Stimulated activated CD8-positive, alpha-beta memory T cell treated with anti-CD3 and anti-CD28 coated beads, Interleukin-7, amount 100 ng/mL, for 1 hour (primary cell): Measurements from ENCODE around the gene OR2T2.
"Not testable (repeated sequence)": the region's sequence is repeated elsewhere in the genome, so short reads cannot be mapped to it uniquely, and the experiment has no call there.

Experiments used
- DNase-seq, 2 donors: peaks; one replicate each; pipeline ENCODE4 v3.0.0-alpha.2; 2020; ENCODE audit warnings: low read depth in 2 of 2

The OR2T2 gene

GRCh38 chr1:248445399-248445798 lies at the start of gene OR2T2:
Gene OR2T2, plus strand, starts transcription at chr1:248445637. Its CDS starts 7,161 bp downstream, at chr1:248452798.
- DNase-seq = not testable (repeated sequence)

- no peak for DNase-seq
Observed at GRCh38 chr1:248402748-248403147, 42.7 kb upstream of the OR2T2 start, which contains the start of gene OR2T1. Gene OR2T1, plus strand, starts transcription at chr1:248403048. Its CDS starts 3,100 bp downstream, at chr1:248406148.

GRCh38 chr1:248404024-248404423 lies 41.4 kb upstream of the OR2T2 start:
- DNase-seq = no peak

- no peak for DNase-seq
Observed at GRCh38 chr1:248406721-248407692, 38.4 kb upstream of the OR2T2 start.

GRCh38 chr1:248416226-248416625 lies 29.2 kb upstream of the OR2T2 start:
- no peak for DNase-seq

GRCh38 chr1:248417854-248418253 lies 27.6 kb upstream of the OR2T2 start:
- DNase-seq = no peak

GRCh38 chr1:248421384-248421783 lies 24.1 kb upstream of the OR2T2 start:
- no peak for DNase-seq

- DNase-seq = not testable (repeated sequence)
Observed at GRCh38 chr1:248427526-248428191, 17.8 kb upstream of the OR2T2 start.

- DNase-seq = not testable (repeated sequence)
Observed at GRCh38 chr1:248428192-248428533, 17.3 kb upstream of the OR2T2 start.

GRCh38 chr1:248431683-248432082 lies 13.8 kb upstream of the OR2T2 start:
- not testable (repeated sequence) for DNase-seq

- DNase-seq = not testable (repeated sequence)
Observed at GRCh38 chr1:248432201-248432600, 13.2 kb upstream of the OR2T2 start.

- not testable (repeated sequence) for DNase-seq
Observed at GRCh38 chr1:248433811-248434415, 11.5 kb upstream of the OR2T2 start.

GRCh38 chr1:248434913-248435312 lies 10.5 kb upstream of the OR2T2 start:
- not testable (repeated sequence) for DNase-seq

GRCh38 chr1:248436303-248436702 lies 9.1 kb upstream of the OR2T2 start:
- DNase-seq = not testable (repeated sequence)

GRCh38 chr1:248438668-248439067 lies 6.8 kb upstream of the OR2T2 start:
- DNase-seq = not testable (repeated sequence)

GRCh38 chr1:248439283-248439682 lies 6.2 kb upstream of the OR2T2 start:
- DNase-seq = not testable (repeated sequence)

GRCh38 chr1:248442500-248443277 lies 2.7 kb upstream of the OR2T2 start:
- DNase-seq = not testable (repeated sequence)

- DNase-seq = not testable (repeated sequence)
Observed at GRCh38 chr1:248444603-248445002, 834 bp upstream of the OR2T2 start.

GRCh38 chr1:248448409-248449074 lies 3.1 kb downstream of the OR2T2 start:
- DNase-seq = not testable (repeated sequence)

- not testable (repeated sequence) for DNase-seq
Observed at GRCh38 chr1:248449821-248450465, 4.5 kb downstream of the OR2T2 start.
